Measurements from ENCODE around the gene OGFOD2.

- no peak for TF ChIP-seq EZH2 (IDR thresholded peaks at IDR 0.05; ENCODE audit: low read length, unreplicated experiment)
- TF ChIP-seq, protein P1, sequence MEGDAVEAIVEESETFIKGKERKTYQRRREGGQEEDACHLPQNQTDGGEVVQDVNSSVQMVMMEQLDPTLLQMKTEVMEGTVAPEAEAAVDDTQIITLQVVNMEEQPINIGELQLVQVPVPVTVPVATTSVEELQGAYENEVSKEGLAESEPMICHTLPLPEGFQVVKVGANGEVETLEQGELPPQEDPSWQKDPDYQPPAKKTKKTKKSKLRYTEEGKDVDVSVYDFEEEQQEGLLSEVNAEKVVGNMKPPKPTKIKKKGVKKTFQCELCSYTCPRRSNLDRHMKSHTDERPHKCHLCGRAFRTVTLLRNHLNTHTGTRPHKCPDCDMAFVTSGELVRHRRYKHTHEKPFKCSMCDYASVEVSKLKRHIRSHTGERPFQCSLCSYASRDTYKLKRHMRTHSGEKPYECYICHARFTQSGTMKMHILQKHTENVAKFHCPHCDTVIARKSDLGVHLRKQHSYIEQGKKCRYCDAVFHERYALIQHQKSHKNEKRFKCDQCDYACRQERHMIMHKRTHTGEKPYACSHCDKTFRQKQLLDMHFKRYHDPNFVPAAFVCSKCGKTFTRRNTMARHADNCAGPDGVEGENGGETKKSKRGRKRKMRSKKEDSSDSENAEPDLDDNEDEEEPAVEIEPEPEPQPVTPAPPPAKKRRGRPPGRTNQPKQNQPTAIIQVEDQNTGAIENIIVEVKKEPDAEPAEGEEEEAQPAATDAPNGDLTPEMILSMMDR (conservative IDR thresholded peaks at IDR 0.05; ENCODE audit: low read depth, low read length), result no peak
These were observed 23.3 kb downstream of the OGFOD2 start for GRCh38 chr12:122998316-122998715.
